ENCODE data around the gene NOL6. TPM values are rescaled to one million over a fixed set of nuclear protein-coding genes. Genes with fewer than 3 reads are reported as not detected.

The NOL6 gene
- total RNA-seq, 1 experiment from 2014 or later: 36.4 TPM

- POLR2A ChIA-PET: no interaction called here
These were observed 5.5 kb downstream of the NOL6 start for GRCh38 chr9:33468215-33468730.

More at GRCh38 chr9:33468215-33468730, 5.5 kb downstream of the NOL6 start:
- Histone ChIP-seq H3K4me3 (replicated peaks in 1 of 2; ENCODE audit: low read depth in 1 of 2, low read length in 2 of 2) (no peak overlapping the region), H3K9me3 (ENCODE audit: control insufficient read depth in 1 of 2, insufficient read depth in 1 of 2, low read depth in 1 of 2, low read length in 2 of 2) (no peaks in the 10 kb centered on the region), H3K27me3 (ENCODE audit: insufficient read depth, low read length) (no peaks in the 10 kb centered on the region), H3K9me2 (ENCODE audit: insufficient read depth) (no peaks in the 10 kb centered on the region), H3K27ac (ENCODE audit: low read depth, low read length) (no peak overlapping the region), H3K79me2 (ENCODE audit: insufficient read depth, low read length) (peaks cover 34% of the 10 kb centered on the region), H3K4me2 (ENCODE audit: low read length) (no peak overlapping the region), H2AFZ (ENCODE audit: low read depth, low read length, poor library complexity, severe bottlenecking) (no peak overlapping the region), H4K20me1 (ENCODE audit: insufficient read depth) (no peaks in the 10 kb centered on the region), H3K9ac (ENCODE audit: low read length) (no peak overlapping the region), H3K36me3 (ENCODE audit: control insufficient read depth in 1 of 2, insufficient read depth in 2 of 2, low read length in 2 of 2) (peaks cover 40 to 77% of the 10 kb centered on the region in 2 experiments), H3K4me1 (ENCODE audit: control insufficient read depth in 1 of 2, insufficient read depth in 2 of 2, low read length in 2 of 2) (peaks cover 8 to 11% of the 10 kb centered on the region in 2 experiments; a peak in 3 of 4 replicates)
- ChIA-PET CTCF (interaction anchor here (2.0 to 4.7 kb wide), 3 partner anchors 9 to 94 kb away, joined by 10 to 53 read pairs (median 41); no protein-coding TSS in a partner anchor), RAD21 (ENCODE audit: low non-redundant PET in 1 of 2, low total read pairs in 2 of 2, uncharacterized antibody in 2 of 2, unreplicated experiment in 2 of 2) (no interaction called here)
- intact Hi-C loops (cut with micrococcal nuclease): no loop called here
- DNase-seq (ENCODE audit: low read depth, low spot score): no peak
- no TSS peak for BruUV-seq (replicated peaks)
- ATAC-seq: no peak
- TF ChIP-seq ZFX (IDR thresholded peaks at IDR 0.05): no peak
- no peak for TF ChIP-seq EZH2 (IDR thresholded peaks at IDR 0.05)
- no peak for TF ChIP-seq SP1 (IDR thresholded peaks at IDR 0.05; ENCODE audit: low read depth)
- TF ChIP-seq EGR1 (IDR thresholded peaks at IDR 0.05; ENCODE audit: low read depth): no peak
- no peak for TF ChIP-seq SIN3A (IDR thresholded peaks at IDR 0.05; ENCODE audit: low read depth)
- TF ChIP-seq ZBTB33 (IDR thresholded peaks at IDR 0.05; ENCODE audit: extremely low read depth, insufficient replicate concordance, low read length): no peak

Data from HCT116 (cell line).